Endodermal cell (in vitro differentiated cells): ENCODE measurements around the gene PGLYRP1. TPM values are rescaled to one million over a fixed set of nuclear protein-coding genes. Genes with fewer than 3 reads are reported as not detected.

Source experiments
- DNase-seq: peaks from one replicate; pipeline ENCODE4 v3.0.0-alpha.2; 2017
- H3K27ac ChIP-seq: 2 replicates; pipeline ENCODE4 v1.5.1; 2013; ENCODE audit warnings: mild to moderate bottlenecking, low read depth, low read length, moderate library complexity
- H3K27me3 ChIP-seq: 2 replicates; pipeline ENCODE4 v1.6.1; 2013; ENCODE audit warnings: mild to moderate bottlenecking, low read length, moderate library complexity; ENCODE audit not compliant: insufficient read depth, control insufficient read depth, poor library complexity, severe bottlenecking
- H3K36me3 ChIP-seq: 2 replicates; pipeline ENCODE4 v1.7.0; 2013; ENCODE audit warnings: mild to moderate bottlenecking, low read length, moderate library complexity; ENCODE audit not compliant: control insufficient read depth, insufficient read depth
- H3K4me1 ChIP-seq: one replicate; pipeline ENCODE4 v1.7.0; 2013; ENCODE audit warnings: low read length; ENCODE audit not compliant: control insufficient read depth, insufficient read depth
- H3K4me3 ChIP-seq: 2 replicates; pipeline ENCODE4 v1.5.1; 2013; ENCODE audit warnings: mild to moderate bottlenecking, low read length, moderate library complexity
- H3K9ac ChIP-seq: 2 replicates; pipeline ENCODE4 v1.6.1; 2013; ENCODE audit warnings: mild to moderate bottlenecking, low read length, moderate library complexity; ENCODE audit not compliant: poor library complexity, severe bottlenecking; ENCODE audit errors: extremely low read depth
- H3K9me3 ChIP-seq: 2 replicates; pipeline ENCODE4 v1.6.1; 2013; ENCODE audit warnings: mild to moderate bottlenecking, low read length, moderate library complexity; ENCODE audit not compliant: control insufficient read depth
- H3K27ac Mint-ChIP-seq: 2 replicates; pipeline ENCODE4 v1.8.0; 2020; ENCODE audit warnings: mixed read lengths
- H3K27me3 Mint-ChIP-seq: 2 replicates; pipeline ENCODE4 v1.8.0; 2021; ENCODE audit warnings: mild to moderate bottlenecking, mixed read lengths; ENCODE audit not compliant: insufficient read depth
- H3K36me3 Mint-ChIP-seq: 2 replicates; pipeline ENCODE4 v1.8.0; 2020; ENCODE audit warnings: low read depth, mixed read lengths
- H3K4me1 Mint-ChIP-seq: 2 replicates; pipeline ENCODE4 v1.8.0; 2020; ENCODE audit warnings: mixed read lengths
- H3K4me3 Mint-ChIP-seq: 2 replicates; pipeline ENCODE4 v1.8.0; 2020; ENCODE audit warnings: mild to moderate bottlenecking, moderate library complexity, mixed read lengths
- H3K9me3 Mint-ChIP-seq: 2 replicates; pipeline ENCODE4 v1.8.0; 2020; ENCODE audit warnings: mild to moderate bottlenecking, mixed read lengths
- CTCF ChIP-seq: fragments of 200-600 bp; sonication (generic); conservative IDR thresholded peaks from 2 replicates; pipeline ENCODE4 v1.5.0; 2021; ENCODE audit warnings: antibody characterized with exemption, mild to moderate bottlenecking
- WGBS, 2 experiments: methylation state at CpG; one replicate each; pipeline versions ENCODE4 v1.1.5 to v1.1.7; 2013; ENCODE audit warnings: missing lambda C conversion rate in 2 of 2, mixed read lengths in 1 of 2; ENCODE audit not compliant: insufficient coverage in 1 of 2, insufficient read length in 1 of 2; 5-methylcytosine and 5-hydroxymethylcytosine counted together
- total RNA-seq, 2 donors: library from RNA; stranded (reverse); fragmentation: NEBNext Ultra II Directional in 1 of 2; extraction: Animal tissue kit (Norgen Biotek cat#: 25700) in 1 of 2; gene quantifications; 2 replicates in 1 of 2; 3 replicates in 1 of 2; pipeline ENCODE4 v1.2.1, GENCODE V29; 2021

PGLYRP1 gene
- total RNA-seq, 2 donors from 2014 or later: not detected

- Histone ChIP-seq H3K27me3 (peaks cover under 1% of the 10 kb centered on the region), H3K9me3 (peaks cover 11% of the 10 kb centered on the region), H3K36me3 (no peaks in the 10 kb centered on the region), H3K9ac (no peak overlapping the region), H3K4me1 (no peaks in the 10 kb centered on the region), H3K27ac (no peak overlapping the region), H3K4me3 (no peak overlapping the region)
- Mint-ChIP-seq H3K4me1 (peaks cover 3% of the 10 kb centered on the region), H3K9me3 (peaks cover 8% of the 10 kb centered on the region), H3K27me3 (peaks cover 7% of the 10 kb centered on the region), H3K36me3 (peaks cover 12% of the 10 kb centered on the region), H3K4me3 (no peak overlapping the region), H3K27ac (no peak overlapping the region)
- peak; percentile 36 for TF ChIP-seq CTCF
- 86 to 87% methylated on average over 6 to 11 of the region's 11 CpGs for WGBS, 2 experiments
- DNase-seq: peak; percentile 58
These were observed 1.3 kb downstream of the PGLYRP1 start for GRCh38 chr19:46021531-46022041.

GRCh38 chr19:46020819-46021125, 2.1 kb downstream of the PGLYRP1 start:
- H3K4me3 Mint-ChIP-seq: no peak overlapping the region
- Histone ChIP-seq H3K9ac (no peak overlapping the region), H3K9me3 (peaks cover 9% of the 10 kb centered on the region), H3K4me3 (no peak overlapping the region), H3K27me3 (peaks cover 9% of the 10 kb centered on the region), H3K36me3 (no peaks in the 10 kb centered on the region), H3K27ac (no peak overlapping the region), H3K4me1 (no peaks in the 10 kb centered on the region)
- no peak for DNase-seq
- H3K36me3 Mint-ChIP-seq: peaks cover 4% of the 10 kb centered on the region
- H3K27me3 Mint-ChIP-seq: peaks cover 10% of the 10 kb centered on the region
- no peak overlapping the region for H3K27ac Mint-ChIP-seq
- H3K4me1 Mint-ChIP-seq: peaks cover 6% of the 10 kb centered on the region
- 92 to 99% methylated on average over 7 of the region's 7 CpGs for WGBS, 2 experiments
- no peak for TF ChIP-seq CTCF
- peaks cover 3% of the 10 kb centered on the region for H3K9me3 Mint-ChIP-seq

GRCh38 chr19:46019270-46019669, 3.6 kb downstream of the PGLYRP1 start:
- H3K27ac ChIP-seq: no peak overlapping the region
- no peak for TF ChIP-seq CTCF
- peaks cover 11% of the 10 kb centered on the region for H3K4me1 Mint-ChIP-seq
- peaks cover 3% of the 10 kb centered on the region for H3K36me3 Mint-ChIP-seq
- peaks cover 23% of the 10 kb centered on the region for H3K27me3 Mint-ChIP-seq
- no peak overlapping the region for H3K27ac Mint-ChIP-seq
- H3K9ac ChIP-seq: no peak overlapping the region
- H3K27me3 ChIP-seq: peaks cover 23% of the 10 kb centered on the region
- 91 to 97% methylated on average over 4 to 13 of the region's 13 CpGs for WGBS, 2 experiments
- no peak overlapping the region for H3K4me3 Mint-ChIP-seq
- H3K4me1 ChIP-seq: no peaks in the 10 kb centered on the region
- H3K9me3 ChIP-seq: no peaks in the 10 kb centered on the region
- no peaks in the 10 kb centered on the region for H3K36me3 ChIP-seq
- H3K4me3 ChIP-seq: no peak overlapping the region
- no peak for DNase-seq
- no peaks in the 10 kb centered on the region for H3K9me3 Mint-ChIP-seq
